Activated CD4-positive, alpha-beta T cell treated with anti-CD3 and anti-CD28 coated beads for 4 hours (primary cell): ENCODE measurements around the gene HJURP.

Experiments
- DNase-seq, 2 donors: peaks; one replicate each; pipeline ENCODE4 v3.0.0-alpha.2; 2020

The HJURP gene

GRCh38 chr2:233847248-233847898, 7.0 kb downstream of the HJURP start:
- DNase-seq: no peak

GRCh38 chr2:233846387-233847247, 7.7 kb downstream of the HJURP start:
- DNase-seq: no peak

GRCh38 chr2:233845301-233846060, 8.9 kb downstream of the HJURP start:
- no peak for DNase-seq

GRCh38 chr2:233844836-233845235, 9.5 kb downstream of the HJURP start:
- DNase-seq: no peak

GRCh38 chr2:233844064-233844807, 10.1 kb downstream of the HJURP start:
- DNase-seq: no peak

- no peak for DNase-seq
Measured at GRCh38 chr2:233841183-233841582, 13.2 kb downstream of the HJURP start.

- no peak for DNase-seq
Measured at GRCh38 chr2:233840520-233840919, 13.8 kb downstream of the HJURP start.

GRCh38 chr2:233839447-233839820, 14.9 kb downstream of the HJURP start:
- no peak for DNase-seq

GRCh38 chr2:233838726-233839446, 15.4 kb downstream of the HJURP start:
- DNase-seq: no peak

- no peak for DNase-seq
Measured at GRCh38 chr2:233838251-233838650, 16.1 kb downstream of the HJURP start.

- no peak for DNase-seq
Measured at GRCh38 chr2:233837694-233838229, 16.6 kb downstream of the HJURP start.

GRCh38 chr2:233836359-233836758, 18.0 kb downstream of the HJURP start:
- DNase-seq: no peak

GRCh38 chr2:233835230-233836186, 18.8 kb downstream of the HJURP start:
- DNase-seq: no peak

- DNase-seq: no peak
Measured at GRCh38 chr2:233833345-233833744, 21.0 kb downstream of the HJURP start.

GRCh38 chr2:233832869-233833311, 21.4 kb downstream of the HJURP start:
- no peak for DNase-seq

GRCh38 chr2:233832414-233832813, 21.9 kb downstream of the HJURP start:
- no peak for DNase-seq

GRCh38 chr2:233831861-233832260, 22.5 kb downstream of the HJURP start:
- DNase-seq: no peak

GRCh38 chr2:233831011-233831721, 23.2 kb downstream of the HJURP start:
- no peak for DNase-seq

- no peak for DNase-seq
Measured at GRCh38 chr2:233830111-233830802, 24.1 kb downstream of the HJURP start.
